Non-pigmented ciliary epithelial cell (primary cell): Measurements from ENCODE around the gene TOR1AIP1.

Source experiments
- DNase-seq: peaks from one replicate; pipeline ENCODE4 v3.0.0-alpha.2; 2010; ENCODE audit warnings: low read depth

TOR1AIP1 gene

DNA sequence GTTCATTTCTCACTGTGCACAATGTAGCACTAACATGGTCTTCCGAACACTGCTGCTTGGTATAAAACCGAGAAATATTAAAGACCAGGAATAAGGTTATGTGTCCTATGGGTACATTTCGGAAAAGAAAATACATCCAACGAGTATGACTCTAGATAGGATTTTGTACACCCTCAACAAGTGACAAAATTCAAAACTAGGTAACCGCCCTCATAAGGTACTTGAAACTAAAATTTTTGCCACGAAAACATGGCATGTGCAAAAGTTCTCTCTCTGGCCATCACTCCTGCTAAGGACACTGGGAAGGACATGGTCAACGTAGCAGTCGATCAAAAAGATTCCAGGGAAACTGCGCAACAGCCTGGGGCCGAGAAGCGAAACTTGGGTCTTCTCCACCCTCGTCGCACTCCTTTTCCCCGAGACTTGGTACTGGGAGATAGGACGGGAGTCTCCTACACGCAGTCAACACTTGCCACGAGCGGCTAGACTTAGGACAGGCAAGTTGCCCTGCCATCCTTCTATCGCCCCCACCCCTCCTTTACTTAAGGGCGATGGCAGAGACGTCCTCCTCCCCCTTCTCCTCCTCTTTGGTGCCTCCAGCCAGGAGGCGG is 338 bp upstream of the TOR1AIP1 start:
- peak; percentile 62 for DNase-seq

- no peak for DNase-seq
These were observed 1.1 kb downstream of the TOR1AIP1 start for GRCh38 chr1:179883040-179883744.

- DNase-seq, result no peak
These were observed 1.7 kb downstream of the TOR1AIP1 start for GRCh38 chr1:179883745-179884138.

DNA sequence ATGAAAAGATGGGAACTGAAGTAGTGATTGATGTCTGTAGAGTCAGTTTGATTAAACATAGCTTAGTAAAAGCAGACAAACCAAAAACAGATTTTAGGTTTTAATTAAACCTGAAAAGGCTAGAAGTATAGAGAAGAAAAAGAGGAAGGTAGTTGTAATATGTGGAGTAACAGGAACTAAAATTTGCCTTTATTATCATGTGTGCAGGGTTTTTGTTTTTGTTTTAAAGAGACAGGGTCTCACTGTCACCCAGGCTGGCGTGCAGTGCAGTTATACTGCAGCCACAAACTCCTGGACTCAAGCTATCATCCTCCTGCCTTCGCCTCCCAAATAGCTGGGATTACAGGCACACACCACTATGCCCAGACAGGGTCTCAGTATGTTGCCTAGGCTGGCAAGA is 6.0 kb downstream of the TOR1AIP1 start:
- no peak for DNase-seq

DNA sequence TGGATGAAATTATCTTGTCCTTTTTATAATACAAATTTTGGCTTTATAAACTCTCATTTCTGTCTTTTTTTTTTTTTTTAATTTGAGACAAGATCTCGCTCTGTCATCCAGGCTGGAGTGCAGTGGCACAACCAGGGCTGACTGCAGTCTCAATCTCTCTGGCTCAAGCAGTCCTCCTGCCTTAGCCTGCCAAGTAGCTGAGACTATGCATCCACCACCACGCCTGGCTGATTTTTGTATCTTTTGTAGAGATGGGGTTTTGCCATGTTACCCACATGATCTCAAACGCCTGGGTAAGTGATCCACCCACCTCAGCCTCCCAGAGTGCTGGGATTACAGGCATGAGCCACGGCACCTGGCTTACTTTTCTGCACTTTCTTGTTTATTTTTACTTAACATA is 7.5 kb downstream of the TOR1AIP1 start:
- no peak for DNase-seq

GRCh38 chr1:179910934-179911333 is 28.8 kb downstream of the TOR1AIP1 start:
- no peak for DNase-seq

DNA sequence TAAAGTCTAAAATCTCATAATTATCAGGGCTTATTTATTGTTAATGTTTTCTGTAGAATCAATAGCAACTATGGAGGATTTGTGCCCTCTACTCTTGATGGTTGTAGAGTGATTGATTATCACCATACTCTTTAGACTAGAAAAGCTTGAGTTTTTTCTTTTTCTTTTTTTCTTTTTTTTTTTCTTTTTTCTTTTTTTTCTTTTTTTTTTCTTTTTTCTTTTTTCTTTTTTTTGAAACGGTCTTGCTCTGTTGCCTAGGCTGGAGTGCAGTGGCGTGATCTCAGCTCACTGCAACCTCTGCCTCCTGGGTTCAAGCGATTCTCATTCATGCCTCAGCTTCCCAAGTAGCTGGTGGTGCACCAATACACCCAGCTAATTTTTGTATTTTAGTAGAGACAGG is 29.7 kb downstream of the TOR1AIP1 start:
- no peak for DNase-seq

DNA sequence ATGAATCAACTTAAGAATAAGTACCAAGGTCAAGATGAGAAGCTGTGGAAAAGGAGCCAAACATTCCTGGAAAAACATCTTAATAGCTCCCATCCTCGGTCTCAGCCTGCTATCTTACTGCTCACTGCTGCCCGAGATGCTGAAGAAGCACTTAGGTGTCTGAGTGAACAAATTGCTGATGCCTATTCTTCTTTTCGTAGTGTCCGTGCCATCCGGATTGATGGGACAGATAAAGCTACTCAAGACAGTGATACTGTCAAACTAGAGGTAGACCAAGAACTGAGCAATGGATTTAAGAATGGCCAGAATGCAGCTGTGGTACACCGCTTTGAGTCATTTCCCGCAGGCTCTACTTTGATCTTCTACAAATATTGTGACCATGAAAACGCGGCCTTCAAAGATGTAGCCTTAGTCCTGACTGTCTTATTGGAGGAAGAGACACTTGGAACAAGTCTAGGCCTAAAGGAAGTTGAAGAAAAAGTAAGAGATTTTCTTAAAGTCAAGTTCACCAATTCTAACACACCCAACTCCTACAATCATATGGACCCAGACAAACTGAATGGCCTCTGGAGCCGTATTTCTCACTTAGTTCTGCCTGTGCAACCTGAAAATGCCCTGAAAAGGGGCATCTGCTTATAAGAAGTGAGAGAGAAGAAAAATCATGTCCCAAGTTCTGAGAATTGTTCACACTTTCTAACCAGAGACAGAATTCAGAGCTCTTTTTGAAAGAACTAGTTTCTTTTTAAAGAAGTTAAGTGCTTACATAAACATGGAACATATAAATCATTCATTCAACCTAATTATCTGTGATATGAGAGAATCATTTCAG is 35.7 kb downstream of the TOR1AIP1 start:
- no peak for DNase-seq

- DNase-seq, result no peak
These were observed 39.4 kb downstream of the TOR1AIP1 start for GRCh38 chr1:179921472-179921871.

GRCh38 chr1:179921981-179922872 is 40.1 kb downstream of the TOR1AIP1 start:
- DNase-seq, result no peak

GRCh38 chr1:179923029-179923428 is 40.9 kb downstream of the TOR1AIP1 start:
- DNase-seq, result no peak

DNA sequence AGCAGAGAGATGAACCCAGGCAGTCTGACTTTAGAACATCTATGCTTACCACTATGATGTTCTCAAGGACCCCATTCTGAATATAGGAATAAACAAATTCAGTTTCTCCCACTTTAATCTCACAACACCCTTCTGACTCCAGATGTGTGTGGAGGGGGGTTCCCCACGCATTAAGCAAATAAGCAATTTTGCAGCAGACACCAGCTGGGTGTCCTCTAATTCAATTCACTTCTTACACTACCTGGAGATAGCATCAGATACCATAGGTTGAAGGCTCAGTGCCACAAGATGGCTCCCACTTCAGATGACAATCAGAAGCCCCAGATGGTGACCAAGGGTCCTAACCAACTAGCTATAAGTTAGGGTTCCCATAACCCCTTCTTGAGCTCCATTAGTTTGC is 42.2 kb downstream of the TOR1AIP1 start:
- no peak for DNase-seq

DNA sequence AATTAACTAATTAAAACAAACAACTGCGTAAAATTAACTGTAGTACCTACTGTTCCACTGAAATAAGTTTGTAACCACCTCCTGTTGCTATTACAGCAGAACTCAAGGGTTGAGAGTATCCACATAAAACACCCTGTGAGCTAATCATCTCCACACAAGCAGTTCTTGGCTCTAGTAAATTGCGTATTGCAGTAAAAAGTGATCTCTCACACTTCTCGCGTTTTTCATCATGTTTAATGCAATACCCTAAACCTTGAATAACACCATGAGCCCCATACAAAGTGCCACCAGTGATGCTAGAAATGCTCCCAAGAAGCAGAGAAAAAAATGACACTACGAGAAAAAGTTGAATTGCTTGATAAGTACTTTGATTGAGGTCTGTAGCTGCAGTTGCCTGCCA is 43.2 kb downstream of the TOR1AIP1 start:
- DNase-seq, result no peak

DNA sequence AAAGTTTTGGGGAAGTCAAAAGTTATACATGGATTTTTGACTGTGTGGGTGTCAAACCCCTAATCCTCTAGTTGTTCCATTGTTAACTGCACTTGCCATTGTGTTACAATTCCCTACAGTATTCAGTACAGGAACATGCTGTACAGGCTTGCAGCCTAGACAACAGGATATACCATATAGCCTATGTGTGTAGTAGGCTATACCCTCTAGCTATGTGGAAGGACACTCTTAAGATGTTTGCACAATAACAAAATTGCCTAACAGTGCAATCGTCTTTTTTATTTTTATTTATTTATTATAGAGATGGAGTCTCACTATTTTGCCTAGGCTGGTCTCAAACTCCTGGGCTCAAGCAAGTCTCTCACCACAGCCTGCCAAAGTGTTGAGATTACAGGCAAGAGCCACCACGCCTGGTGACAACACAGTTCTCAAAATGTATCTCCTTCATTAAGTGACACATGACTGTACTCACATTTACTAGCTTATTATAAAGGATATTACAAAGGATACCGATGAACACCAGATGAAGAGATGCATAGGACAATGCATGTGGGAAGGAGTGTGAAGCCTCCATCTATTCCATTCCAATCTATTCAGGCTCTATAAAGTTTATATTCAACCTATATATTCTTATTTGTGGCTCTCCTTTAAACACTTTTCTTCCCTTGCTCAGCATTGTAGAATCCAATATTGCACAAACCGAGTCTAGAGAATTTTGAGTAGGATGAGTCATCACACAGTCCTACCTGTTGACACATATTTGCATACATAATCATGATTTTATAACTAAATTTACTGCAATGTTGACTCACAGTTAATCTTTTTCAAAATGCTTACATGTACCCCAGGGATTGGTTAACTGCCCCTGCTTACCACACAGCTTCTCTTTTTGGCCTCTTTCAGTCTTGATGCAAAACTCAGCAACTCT is 44.1 kb downstream of the TOR1AIP1 start:
- DNase-seq, result peak; percentile 24

GRCh38 chr1:179926850-179927205 is 44.7 kb downstream of the TOR1AIP1 start:
- no peak for DNase-seq

DNA sequence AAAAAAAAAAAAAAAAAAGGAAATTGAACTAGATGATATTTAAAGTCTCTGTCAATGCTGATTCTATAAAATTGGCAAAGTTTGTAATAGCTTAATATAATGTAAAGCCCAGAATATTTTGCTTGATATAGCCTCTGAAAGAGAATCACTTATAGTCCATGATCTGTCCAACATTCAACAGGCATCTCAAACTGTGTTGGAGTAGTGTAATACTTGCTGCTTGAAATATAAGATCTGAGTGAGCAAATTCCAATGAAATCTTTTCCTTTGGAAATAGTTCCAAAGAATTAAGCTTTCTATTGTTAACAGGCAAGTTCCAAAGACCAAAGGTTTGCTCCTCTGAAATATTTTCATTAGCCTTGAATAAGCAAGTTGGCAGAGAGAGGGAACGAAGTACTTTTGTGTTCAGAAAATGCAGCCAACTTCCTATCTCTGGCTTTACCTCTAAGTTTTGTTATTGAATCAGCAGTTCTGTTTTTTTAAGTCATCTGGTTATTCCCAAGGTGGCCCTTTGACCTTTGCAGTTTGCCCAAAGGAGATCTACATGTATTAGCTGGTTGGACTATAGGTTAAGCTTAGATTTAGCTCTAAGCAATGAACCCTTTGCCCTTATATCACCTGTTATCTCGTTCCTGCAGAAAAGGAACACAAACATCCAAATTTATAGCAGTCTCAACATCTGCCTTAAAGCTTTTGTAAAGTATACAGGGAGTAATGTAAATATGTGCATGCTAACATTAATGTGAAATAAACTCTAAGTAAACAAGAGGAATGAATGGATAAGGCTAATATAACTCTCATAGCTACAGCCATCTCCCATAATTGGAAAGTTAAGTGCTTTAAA is 48.1 kb downstream of the TOR1AIP1 start:
- DNase-seq, result no peak

DNA sequence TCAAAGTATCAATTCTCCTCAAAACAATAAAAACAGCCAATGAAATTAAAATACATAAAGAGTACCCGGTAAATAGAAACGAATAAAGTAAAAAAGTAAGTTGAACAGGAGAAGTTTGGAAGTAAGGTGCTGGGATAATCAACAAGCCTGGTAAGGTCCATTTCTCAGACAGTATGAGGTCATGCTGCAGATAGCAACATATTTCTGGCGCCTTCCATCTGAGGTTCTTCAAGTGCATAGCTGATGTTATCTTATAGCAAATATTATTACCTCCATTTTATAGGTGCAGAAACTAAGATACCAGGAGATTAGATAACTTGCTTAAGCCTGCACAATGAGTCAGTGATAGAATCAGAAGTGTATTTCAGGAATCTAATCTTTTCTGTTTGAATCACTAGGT is 48.8 kb downstream of the TOR1AIP1 start:
- no peak for DNase-seq

DNA sequence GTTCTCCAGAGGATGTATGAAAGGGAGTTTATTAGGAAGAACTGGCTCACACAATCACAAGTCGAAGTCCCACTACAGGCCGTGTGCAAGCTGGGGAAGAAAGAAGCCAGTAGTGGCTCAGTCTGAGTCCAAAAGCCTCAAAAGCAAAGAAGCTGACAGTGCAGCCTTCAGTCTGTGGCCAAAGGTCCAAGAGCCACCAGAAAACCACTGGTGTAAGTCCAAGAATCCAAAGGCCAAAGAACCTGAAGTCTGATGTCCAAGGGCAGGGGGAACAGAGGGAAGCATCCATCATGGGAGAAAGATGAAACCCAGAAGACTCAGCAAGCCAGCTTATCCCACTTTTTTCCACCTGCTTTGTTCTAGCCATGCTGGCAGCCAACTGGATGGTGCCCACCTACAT is 51.1 kb downstream of the TOR1AIP1 start:
- no peak for DNase-seq

- DNase-seq, result no peak
These were observed 53.9 kb downstream of the TOR1AIP1 start for GRCh38 chr1:179935909-179936496.
